Keratinocyte (primary cell): ENCODE data around the gene LSP1.
"Not testable (repeated sequence)": the region's sequence is repeated elsewhere in the genome, so short reads cannot be mapped to it uniquely, and the experiment has no call there.

Source experiments
- EZH2 ChIP-seq: IDR thresholded peaks from one replicate; pipeline ENCODE4 v1.6.1; 2012; ENCODE audit warnings: inconsistent platforms, mild to moderate bottlenecking, low read length, moderate library complexity
- TF ChIP-seq, protein P1 (sequence below), 3 experiments: IDR thresholded peaks in 1 of 3; conservative IDR thresholded peaks in 1 of 3; optimal IDR thresholded peaks in 1 of 3; 2 replicates in 2 of 3; 3 replicates in 1 of 3; pipeline versions ENCODE3 to v1.5.1; 2011; ENCODE audit warnings: low read length in 3 of 3, mild to moderate bottlenecking in 3 of 3, moderate library complexity in 2 of 3, control low read depth in 1 of 3, inconsistent platforms in 1 of 3; ENCODE audit not compliant: insufficient read depth in 2 of 3; ENCODE audit errors: extremely low read depth in 1 of 3

DNA sequence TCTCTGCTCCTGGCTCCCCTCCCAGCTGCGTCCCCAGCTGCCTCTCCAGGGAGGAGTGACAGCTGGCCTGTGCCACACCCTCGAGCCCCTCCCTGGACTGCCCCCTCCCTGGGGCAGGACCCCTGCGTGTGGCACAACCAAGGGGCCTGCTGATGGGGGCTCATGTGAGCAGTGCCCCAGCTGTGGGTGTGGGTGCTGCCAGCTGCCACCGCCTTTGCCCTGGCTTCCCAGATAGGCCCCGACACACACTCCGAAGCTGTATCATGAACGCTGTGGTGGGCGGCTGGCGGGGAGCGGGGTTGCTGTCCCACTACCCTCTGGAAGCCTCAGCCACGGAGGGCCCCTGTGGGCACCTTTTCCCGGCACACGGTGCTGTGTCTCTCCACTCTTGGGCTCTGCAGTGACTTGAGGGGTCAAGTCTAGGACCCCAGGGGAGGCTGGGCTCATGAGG lies 23.0 kb downstream of the LSP1 start:
- TF ChIP-seq, protein P1, sequence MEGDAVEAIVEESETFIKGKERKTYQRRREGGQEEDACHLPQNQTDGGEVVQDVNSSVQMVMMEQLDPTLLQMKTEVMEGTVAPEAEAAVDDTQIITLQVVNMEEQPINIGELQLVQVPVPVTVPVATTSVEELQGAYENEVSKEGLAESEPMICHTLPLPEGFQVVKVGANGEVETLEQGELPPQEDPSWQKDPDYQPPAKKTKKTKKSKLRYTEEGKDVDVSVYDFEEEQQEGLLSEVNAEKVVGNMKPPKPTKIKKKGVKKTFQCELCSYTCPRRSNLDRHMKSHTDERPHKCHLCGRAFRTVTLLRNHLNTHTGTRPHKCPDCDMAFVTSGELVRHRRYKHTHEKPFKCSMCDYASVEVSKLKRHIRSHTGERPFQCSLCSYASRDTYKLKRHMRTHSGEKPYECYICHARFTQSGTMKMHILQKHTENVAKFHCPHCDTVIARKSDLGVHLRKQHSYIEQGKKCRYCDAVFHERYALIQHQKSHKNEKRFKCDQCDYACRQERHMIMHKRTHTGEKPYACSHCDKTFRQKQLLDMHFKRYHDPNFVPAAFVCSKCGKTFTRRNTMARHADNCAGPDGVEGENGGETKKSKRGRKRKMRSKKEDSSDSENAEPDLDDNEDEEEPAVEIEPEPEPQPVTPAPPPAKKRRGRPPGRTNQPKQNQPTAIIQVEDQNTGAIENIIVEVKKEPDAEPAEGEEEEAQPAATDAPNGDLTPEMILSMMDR (optimal IDR thresholded peaks at IDR 0.05 in 1 of 3, IDR thresholded peaks at IDR 0.05 in 1 of 3, conservative IDR thresholded peaks at IDR 0.05 in 1 of 3; ENCODE audit: extremely low read depth in 1 of 3, insufficient read depth in 2 of 3, low read length in 3 of 3): not testable (repeated sequence)
- not testable (repeated sequence) for TF ChIP-seq EZH2
